Adrenal gland (tissue), 12 donors: ENCODE results near the gene CRB3. TPM values are rescaled to one million over a fixed set of nuclear protein-coding genes. Genes with fewer than 3 reads are reported as not detected.

Experiments
- DNase-seq, 7 donors: peaks; one replicate each; pipeline ENCODE4 v3.0.0-alpha.2; 2019 to 2020
- H3K27ac ChIP-seq, 5 donors: fragments of 200-600 bp; sonication (generic) in 4 of 5; 1 replicate in 3 of 5; 2 replicates in 2 of 5; pipeline versions ENCODE4 v1.5.1 to v1.8.0; 2016 to 2020; ENCODE audit warnings: mild to moderate bottlenecking in 1 of 5
- H3K27me3 ChIP-seq: fragments of 200-600 bp; 2 replicates; pipeline ENCODE4 v1.8.0; 2021
- H3K36me3 ChIP-seq, 2 donors: fragments of 200-600 bp; replicated peaks in 1 of 2; 1 replicate in 1 of 2; 2 replicates in 1 of 2; pipeline versions ENCODE4 v1.5.1 to v1.8.0; 2018 to 2022
- H3K4me1 ChIP-seq, 2 donors: fragments of 200-600 bp; replicated peaks in 1 of 2; 1 replicate in 1 of 2; 2 replicates in 1 of 2; pipeline versions ENCODE4 v1.5.1 to v1.8.0; 2018 to 2021
- H3K4me3 ChIP-seq, 4 donors: fragments of 200-600 bp; sonication (generic) in 3 of 4; one replicate each; pipeline ENCODE4 v1.5.1; 2016 to 2018
- H3K9me3 ChIP-seq, 3 donors: fragments of 200-600 bp; sonication (generic) in 1 of 3; replicated peaks in 1 of 3; 1 replicate in 2 of 3; 2 replicates in 1 of 3; pipeline versions ENCODE4 v1.5.1 to v1.8.0; 2016 to 2021
- CTCF ChIP-seq, 6 experiments: fragments of 450-650 bp in 4 of 6; fragments of 200-600 bp in 2 of 6; sonication (generic) in 1 of 6; IDR thresholded peaks; 1 replicate in 5 of 6; 2 replicates in 1 of 6; pipeline versions ENCODE4 v1.5.1 to v1.8.0; 2016 to 2021; ENCODE audit warnings: antibody characterized with exemption in 6 of 6, mild to moderate bottlenecking in 2 of 6, moderate library complexity in 1 of 6
- POLR2A ChIP-seq, 2 donors: fragments of 450-650 bp; IDR thresholded peaks; one replicate each; pipeline ENCODE4 v1.6.1; 2017; ENCODE audit warnings: antibody characterized with exemption in 2 of 2, mild to moderate bottlenecking in 2 of 2, moderate library complexity in 1 of 2
- WGBS, 4 donors: extraction: QIAGEN DNeasy Blood & Tissue Kit in 2 of 4; methylation state at CpG; one replicate each; pipeline versions ENCODE4 v1.1.5 to v1.1.7; 2013 to 2017; 5-methylcytosine and 5-hydroxymethylcytosine counted together
- intact Hi-C, 2 donors: fragments of 100-400 bp; cut with DNase I; formaldehyde crosslinking; loops; one replicate each; pipeline versions ENCODE4 v1.14.1 to v1.15.0; 2022 to 2023
- polyA plus RNA-seq, 3 donors: library from polyadenylated mRNA; stranded (reverse); fragments of 200-250 nt in 2 of 3; fragments of 350-450 nt in 1 of 3; fragmentation: Illumina TruSeq in 1 of 3; extraction: RNeasy Lipid Tissue Mini Kit (QIAGEN cat#74804) in 1 of 3; gene quantifications; one replicate each; pipeline ENCODE4 v1.2.3, GENCODE V29; 2013 to 2014
- total RNA-seq, 9 donors: library from RNA; depleted of rRNA in 4 of 9; stranded (reverse); fragments of >200 nt in 4 of 9; fragments of 120-200 nt in 1 of 9; fragmentation: NEBNext Ultra II Directional in 1 of 9; extraction: Animal tissue kit (Norgen Biotek cat#: 25700) in 1 of 9; gene quantifications; one replicate each; pipeline versions ENCODE4 v1.1.0 to v1.2.4, GENCODE V29; 2013 to 2023
- donor health status: healthy with polysubstance abuse.
- donor health status: Bipolar disorder and iron deficiency.
- donor health status: DM: yes; HTN: yes; CAD: no.
- donor health status: DM: no; HTN: no; CAD: no.
- donor health status: DM: no; HTN: no; CAD: no.
- donor health status: DM: yes; HTN: yes; CAD: no.

The CRB3 gene
- total and polyA plus RNA-seq, 12 donors: 0.28 to 1.4 (median 0.72) TPM; not detected in 5

GRCh38 chr19:6450166-6450565 lies 13.9 kb upstream of the CRB3 start:
- Histone ChIP-seq H3K4me1 (no peaks in the 10 kb centered on the region), H3K27ac (no peak overlapping the region), H3K9me3 (no peaks in the 10 kb centered on the region), H3K27me3 (no peaks in the 10 kb centered on the region), H3K36me3 (peaks cover 0 to 18% of the 10 kb centered on the region in 2 donors), H3K4me3 (no peak overlapping the region)
- intact Hi-C loops: no loop called here
- no peak for TF ChIP-seq CTCF (IDR thresholded peaks at IDR 0.05)
- no peak for TF ChIP-seq POLR2A (IDR thresholded peaks at IDR 0.05)
- 93 to 96% (median 94%) methylated on average over 5 of the region's 5 CpGs for WGBS, 4 donors
- DNase-seq: no peak

GRCh38 chr19:6451583-6452222 lies 12.4 kb upstream of the CRB3 start:
- no peaks in the 10 kb centered on the region for H3K9me3 ChIP-seq
- no peaks in the 10 kb centered on the region for H3K27me3 ChIP-seq
- H3K27ac ChIP-seq: no peak overlapping the region
- peaks cover 0 to 18% of the 10 kb centered on the region in 2 donors for H3K36me3 ChIP-seq
- no peaks in the 10 kb centered on the region for H3K4me1 ChIP-seq
- intact Hi-C loops: no loop called here
- WGBS, 4 donors: 92 to 97% (median 96%) methylated on average over 6 to 7 of the region's 7 CpGs
- no peak for DNase-seq
- H3K4me3 ChIP-seq: no peak overlapping the region
- TF ChIP-seq CTCF (IDR thresholded peaks at IDR 0.05) (no peak), POLR2A (IDR thresholded peaks at IDR 0.05) (no peak)

- H3K36me3 ChIP-seq: peaks cover 0 to 18% of the 10 kb centered on the region in 2 donors
- H3K4me1 ChIP-seq: no peaks in the 10 kb centered on the region
- H3K27ac ChIP-seq: no peak overlapping the region
- no peaks in the 10 kb centered on the region for H3K9me3 ChIP-seq
- WGBS, 4 donors: 88 to 97% (median 96%) methylated on average over 8 to 19 of the region's 19 CpGs
- no peak for DNase-seq
- TF ChIP-seq CTCF (IDR thresholded peaks at IDR 0.05) (no peak), POLR2A (IDR thresholded peaks at IDR 0.05) (no peak)
- no peaks in the 10 kb centered on the region for H3K27me3 ChIP-seq
- no peak overlapping the region for H3K4me3 ChIP-seq
- intact Hi-C loops: no loop called here
Observed at GRCh38 chr19:6452223-6452614, 11.9 kb upstream of the CRB3 start.

- DNase-seq: no peak
- no peak overlapping the region for H3K27ac ChIP-seq
- no peak overlapping the region for H3K4me3 ChIP-seq
- WGBS, 4 donors: 91 to 100% (median 98%) methylated on average over 2 of the region's 2 CpGs
- peaks cover 0 to 18% of the 10 kb centered on the region in 2 donors for H3K36me3 ChIP-seq
- no peaks in the 10 kb centered on the region for H3K4me1 ChIP-seq
- intact Hi-C loops: no loop called here
- no peaks in the 10 kb centered on the region for H3K9me3 ChIP-seq
- H3K27me3 ChIP-seq: no peaks in the 10 kb centered on the region
- TF ChIP-seq CTCF (IDR thresholded peaks at IDR 0.05): no peak
Observed at GRCh38 chr19:6452899-6453298, 11.2 kb upstream of the CRB3 start.
